Measurements from ENCODE around the gene SMAD5.

The SMAD5 gene

GRCh38 chr5:136195971-136196820, 63.6 kb downstream of the SMAD5 start:
- H3K4me1 Mint-ChIP-seq: peaks cover 39% of the 10 kb centered on the region
- H3K9me3 Mint-ChIP-seq: no peaks in the 10 kb centered on the region
- TF ChIP-seq CTCF (IDR thresholded peaks at IDR 0.05): no peak
- DNase-seq: no peak
- no peak overlapping the region for H3K4me3 Mint-ChIP-seq
- H3K36me3 Mint-ChIP-seq (ENCODE audit: low read depth): no peaks in the 10 kb centered on the region
- peaks cover 65% of the 10 kb centered on the region for H3K27me3 Mint-ChIP-seq (ENCODE audit: low read depth, poor library complexity)
- no peak overlapping the region for H3K27ac Mint-ChIP-seq

- no peak for DNase-seq
- no peaks in the 10 kb centered on the region for H3K9me3 Mint-ChIP-seq
- TF ChIP-seq CTCF (IDR thresholded peaks at IDR 0.05): no peak
- peaks cover 42% of the 10 kb centered on the region for H3K4me1 Mint-ChIP-seq
- peaks cover 56% of the 10 kb centered on the region for H3K27me3 Mint-ChIP-seq (ENCODE audit: low read depth, poor library complexity)
- no peak overlapping the region for H3K27ac Mint-ChIP-seq
- no peaks in the 10 kb centered on the region for H3K36me3 Mint-ChIP-seq (ENCODE audit: low read depth)
- H3K4me3 Mint-ChIP-seq: no peak overlapping the region
Observed at GRCh38 chr5:136197462-136198142, 65.0 kb downstream of the SMAD5 start.

- H3K4me1 Mint-ChIP-seq: peaks cover 45% of the 10 kb centered on the region
- TF ChIP-seq CTCF (IDR thresholded peaks at IDR 0.05): no peak
- no peak overlapping the region for H3K27ac Mint-ChIP-seq
- H3K27me3 Mint-ChIP-seq (ENCODE audit: low read depth, poor library complexity): peaks cover 49% of the 10 kb centered on the region
- H3K9me3 Mint-ChIP-seq: no peaks in the 10 kb centered on the region
- no peak for DNase-seq
- no peak overlapping the region for H3K4me3 Mint-ChIP-seq
- H3K36me3 Mint-ChIP-seq (ENCODE audit: low read depth): no peaks in the 10 kb centered on the region
Observed at GRCh38 chr5:136198453-136198852, 65.8 kb downstream of the SMAD5 start.

GRCh38 chr5:136199408-136199807, 66.8 kb downstream of the SMAD5 start:
- DNase-seq: no peak
- Mint-ChIP-seq H3K27ac (no peak overlapping the region), H3K9me3 (no peaks in the 10 kb centered on the region), H3K36me3 (ENCODE audit: low read depth) (no peaks in the 10 kb centered on the region), H3K27me3 (ENCODE audit: low read depth, poor library complexity) (peaks cover 39% of the 10 kb centered on the region), H3K4me3 (no peak overlapping the region), H3K4me1 (peaks cover 45% of the 10 kb centered on the region)
- TF ChIP-seq CTCF (IDR thresholded peaks at IDR 0.05): no peak

GRCh38 chr5:136200130-136200529, 67.5 kb downstream of the SMAD5 start:
- H3K4me3 Mint-ChIP-seq: no peak overlapping the region
- H3K9me3 Mint-ChIP-seq: no peaks in the 10 kb centered on the region
- no peak for TF ChIP-seq CTCF (IDR thresholded peaks at IDR 0.05)
- no peak for DNase-seq
- no peaks in the 10 kb centered on the region for H3K36me3 Mint-ChIP-seq (ENCODE audit: low read depth)
- H3K27ac Mint-ChIP-seq: no peak overlapping the region
- H3K4me1 Mint-ChIP-seq: peaks cover 45% of the 10 kb centered on the region
- peaks cover 32% of the 10 kb centered on the region for H3K27me3 Mint-ChIP-seq (ENCODE audit: low read depth, poor library complexity)
